GM18873 (cell line): ENCODE results near the gene FBXO8.

ENCODE experiments used
- ATAC-seq: cut with Tn5 transposase; IDR thresholded peaks from one replicate; pipeline ENCODE4 v1.9.1; 2021; ENCODE audit warnings: mild to moderate bottlenecking, moderate library complexity, moderate number of reproducible peaks; ENCODE audit not compliant: unreplicated experiment, low FRiP score

Gene FBXO8

DNA sequence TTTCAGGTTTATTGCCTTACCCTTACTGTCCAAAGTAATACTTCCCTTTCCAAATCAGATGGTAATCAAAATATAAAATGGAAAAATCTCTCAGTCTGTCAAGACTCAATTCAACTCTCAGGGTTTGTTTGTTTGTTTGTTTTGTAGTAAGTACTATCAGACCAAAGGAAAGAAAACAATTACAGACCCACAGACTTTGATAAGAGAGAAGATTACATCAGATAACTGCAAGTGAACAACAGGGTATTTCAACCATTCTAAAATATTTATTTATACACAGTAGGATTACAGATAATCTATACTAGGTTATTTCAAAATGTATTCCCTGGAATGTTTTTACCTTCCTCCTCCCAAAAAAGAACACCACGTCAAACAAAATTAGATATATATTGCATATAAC lies 28.9 kb downstream of the FBXO8 start:
- no peak for ATAC-seq

DNA sequence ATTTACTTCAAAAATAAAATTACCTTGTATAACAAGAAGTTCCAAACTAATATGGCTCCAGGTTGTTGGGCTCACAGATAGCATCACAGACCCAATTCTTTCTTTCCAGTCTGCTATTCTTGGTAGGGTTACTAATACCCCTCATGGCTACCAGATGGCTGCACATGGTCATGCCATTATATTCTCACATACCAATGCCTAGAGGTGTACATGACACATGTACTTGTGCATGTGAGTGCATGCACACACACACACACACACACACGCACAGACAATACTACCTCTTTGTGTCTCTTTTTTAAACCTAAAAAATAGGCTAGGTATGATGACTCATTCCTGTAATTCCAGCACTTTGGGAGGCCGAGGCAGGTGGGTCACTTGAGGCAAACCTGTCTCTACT lies 31.1 kb downstream of the FBXO8 start:
- no peak for ATAC-seq

DNA sequence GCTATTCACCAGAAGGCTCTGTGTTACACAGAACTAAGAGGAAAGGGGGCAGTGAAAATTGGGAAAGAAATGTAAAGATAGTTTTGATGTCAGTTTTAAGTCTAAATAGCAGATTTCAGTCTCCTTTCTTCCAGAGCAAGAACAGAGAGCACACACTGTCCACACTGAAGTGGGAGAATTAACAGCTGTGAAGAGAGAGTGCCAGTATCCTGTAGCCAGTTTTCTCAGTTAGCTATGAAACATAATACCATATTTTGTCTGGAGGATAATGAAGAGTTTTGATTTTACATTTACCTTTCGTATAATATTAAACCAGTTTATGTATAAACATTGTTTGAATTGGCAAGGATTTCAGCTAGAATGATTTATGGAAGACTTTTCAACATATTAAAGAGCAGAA lies 35.1 kb downstream of the FBXO8 start:
- ATAC-seq = no peak

DNA sequence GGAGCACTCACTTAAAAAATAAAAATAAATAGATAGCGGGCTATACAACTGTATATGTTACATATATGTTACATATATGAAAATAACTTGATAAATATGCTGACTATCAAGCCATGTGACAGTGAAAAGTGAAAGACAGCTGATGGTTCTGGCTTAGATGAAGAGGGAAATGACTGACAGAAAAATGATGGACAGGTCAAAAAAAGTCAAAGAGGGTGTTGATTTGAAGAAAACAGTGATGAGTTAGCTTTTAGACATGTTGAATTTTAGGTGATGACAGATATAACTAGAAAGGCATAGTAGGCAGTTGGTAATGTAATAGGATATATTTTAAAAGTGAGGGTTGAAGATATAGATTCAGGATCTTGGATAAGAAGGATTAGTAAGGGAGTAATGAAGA lies 37.8 kb downstream of the FBXO8 start:
- no peak for ATAC-seq

DNA sequence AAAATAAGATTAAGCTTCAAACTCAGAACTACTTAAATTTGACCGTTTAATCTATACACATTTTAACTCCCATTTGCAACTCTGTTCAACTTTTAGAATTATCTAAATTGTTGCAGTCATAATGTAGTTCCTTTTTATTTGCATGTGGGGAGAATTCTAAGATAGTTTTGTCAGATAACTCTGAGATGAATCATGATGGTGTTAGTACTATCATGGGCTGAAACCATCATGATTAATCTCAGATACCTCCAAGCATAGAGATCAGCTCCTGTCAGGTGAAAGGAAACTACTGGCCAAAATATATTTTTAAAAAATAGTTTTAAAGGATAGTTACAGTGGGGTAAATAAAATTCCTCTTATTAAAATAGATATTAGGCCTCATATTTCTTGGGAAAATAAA lies 39.0 kb downstream of the FBXO8 start:
- ATAC-seq = no peak

DNA sequence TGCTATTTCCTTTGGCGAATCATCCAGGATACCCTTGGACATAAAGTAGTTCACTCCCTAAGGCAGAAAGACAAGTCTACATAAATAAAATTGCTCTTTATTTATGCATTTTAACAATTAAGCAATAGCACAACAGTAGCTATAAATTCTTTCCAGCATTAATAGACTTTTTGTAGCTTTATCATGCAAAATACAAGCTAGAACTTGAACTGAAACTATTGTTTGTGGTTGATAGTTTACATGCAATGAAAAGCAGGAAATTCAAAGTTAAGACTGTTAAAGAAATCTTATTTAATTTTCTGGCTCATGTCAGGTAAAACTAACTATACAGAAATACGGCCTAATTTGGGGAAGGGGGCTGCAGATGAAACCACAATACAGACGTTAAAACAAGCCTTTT lies 42.3 kb downstream of the FBXO8 start:
- ATAC-seq = no peak

DNA sequence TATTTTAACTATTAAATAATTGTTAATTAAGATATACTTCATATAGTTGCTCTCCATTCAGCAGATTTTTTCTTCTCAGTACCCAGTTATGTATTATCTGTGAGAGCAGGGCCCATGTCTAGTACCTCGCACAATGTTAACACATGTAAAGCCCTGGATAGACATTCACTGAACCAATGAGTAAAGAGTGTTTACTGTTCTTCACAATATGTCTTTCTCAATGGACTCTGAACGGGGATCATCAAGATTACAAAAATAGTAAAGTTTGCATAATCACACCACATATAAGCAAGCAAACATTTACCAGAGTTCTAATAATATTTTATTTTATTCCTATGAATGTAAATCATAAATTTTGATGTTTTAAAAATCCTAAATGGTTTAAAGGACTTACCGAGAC lies 47.1 kb downstream of the FBXO8 start:
- no peak for ATAC-seq

DNA sequence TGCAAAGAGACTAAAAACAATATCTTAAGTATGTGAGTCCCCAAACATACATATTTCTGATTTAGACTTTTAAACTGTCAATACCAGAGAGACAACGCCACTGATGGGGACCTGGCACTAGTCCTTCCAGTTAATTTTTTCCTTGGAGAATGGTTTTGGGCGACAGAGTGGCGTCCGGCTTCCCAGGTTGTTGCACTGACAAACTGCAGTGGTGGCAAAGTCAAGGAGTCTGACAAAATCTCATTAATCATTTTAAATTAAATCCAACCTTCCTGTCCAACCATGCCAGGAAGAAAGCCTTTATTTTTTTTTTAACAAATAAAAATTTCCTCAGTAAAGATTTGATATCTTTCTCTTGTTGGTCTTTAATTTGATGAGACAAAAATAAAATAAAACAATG lies 52.8 kb downstream of the FBXO8 start:
- no peak for ATAC-seq

DNA sequence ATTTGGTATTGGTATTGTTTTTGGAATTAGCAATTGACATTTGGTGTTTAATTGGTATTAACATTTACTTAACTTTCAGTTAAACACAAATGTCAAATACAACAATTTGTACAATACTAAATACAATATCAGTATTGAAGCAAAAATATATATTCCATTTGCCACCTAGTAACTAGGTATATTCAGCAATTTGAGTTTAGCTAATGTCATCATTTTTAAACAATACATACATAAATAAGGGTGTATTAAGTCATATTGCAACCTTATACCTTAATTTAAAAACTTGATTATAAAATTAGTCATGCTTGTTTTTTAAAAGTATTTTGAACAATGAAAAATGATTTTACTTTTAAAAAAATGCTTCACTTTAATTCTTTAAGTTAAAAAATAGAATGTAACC lies 53.3 kb downstream of the FBXO8 start:
- no peak for ATAC-seq

DNA sequence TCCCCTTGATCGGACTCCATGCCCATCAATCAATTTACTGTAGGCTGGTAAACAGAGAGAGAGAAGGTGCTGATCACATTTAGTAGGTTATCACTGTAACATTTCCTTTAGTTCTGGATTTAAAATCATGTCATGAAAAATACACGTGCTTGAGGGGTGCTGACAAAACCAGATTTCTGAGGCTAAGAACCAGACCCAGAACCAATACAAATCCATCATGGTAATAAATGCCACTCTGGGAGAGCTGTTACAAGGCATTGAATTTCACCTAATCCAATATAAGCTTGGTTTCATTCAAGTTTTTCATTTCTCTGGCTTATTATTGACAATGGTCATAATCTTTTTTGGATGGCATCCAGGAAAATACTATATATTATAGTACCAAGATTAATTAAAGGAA lies 54.5 kb downstream of the FBXO8 start:
- no peak for ATAC-seq

DNA sequence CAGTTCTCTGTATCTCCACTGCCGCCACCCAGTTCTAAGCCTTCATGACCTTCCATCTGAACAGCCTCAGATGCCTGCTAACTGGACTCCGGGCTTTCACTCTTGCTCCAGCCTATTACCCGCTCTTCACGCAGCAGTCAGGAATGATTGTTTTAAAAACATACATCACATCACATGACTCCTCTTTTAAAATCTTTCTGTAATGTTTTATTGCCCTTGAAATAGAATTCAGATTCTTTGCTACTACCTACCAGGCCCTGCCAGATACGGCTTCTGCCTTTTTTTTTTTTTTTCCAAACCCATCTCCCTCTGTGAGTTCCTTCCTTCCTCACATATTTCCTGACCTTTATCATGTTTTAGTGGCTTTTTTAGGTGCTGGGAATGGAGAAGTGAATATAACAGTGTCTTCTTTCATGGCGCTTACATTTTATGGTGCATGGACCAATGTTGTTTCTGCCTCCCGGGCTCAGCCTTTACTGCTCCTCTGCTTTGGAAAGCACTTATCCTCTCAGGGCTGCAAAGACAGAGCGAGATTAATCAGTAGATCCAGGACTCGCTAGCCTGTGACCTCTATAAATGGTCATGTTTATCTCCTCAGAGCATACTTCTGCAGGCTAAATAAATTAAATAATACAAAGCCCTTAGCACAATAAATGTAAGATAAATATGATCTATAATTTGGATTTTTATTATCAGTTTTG lies 58.0 kb downstream of the FBXO8 start:
- no peak for ATAC-seq

DNA sequence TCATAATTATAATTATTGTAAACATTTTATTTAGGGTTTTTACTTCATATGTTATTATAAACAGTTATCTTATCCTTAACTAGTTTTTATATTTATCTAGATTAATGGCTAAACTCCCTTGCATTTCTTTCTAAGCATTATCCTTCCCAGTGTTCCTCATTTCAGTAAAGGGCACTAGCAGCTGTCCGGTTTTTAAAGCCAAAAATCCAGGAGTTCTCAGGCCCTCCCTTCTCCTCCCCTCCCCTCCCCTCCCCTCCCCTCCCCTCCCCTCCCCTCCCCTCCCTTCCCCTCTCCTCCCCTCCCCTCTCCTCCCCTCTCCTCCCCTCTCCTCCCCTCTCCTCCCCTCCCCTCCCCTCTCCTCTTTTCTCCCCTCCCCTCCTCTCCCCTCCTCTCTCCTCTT lies 58.9 kb downstream of the FBXO8 start:
- no peak for ATAC-seq

DNA sequence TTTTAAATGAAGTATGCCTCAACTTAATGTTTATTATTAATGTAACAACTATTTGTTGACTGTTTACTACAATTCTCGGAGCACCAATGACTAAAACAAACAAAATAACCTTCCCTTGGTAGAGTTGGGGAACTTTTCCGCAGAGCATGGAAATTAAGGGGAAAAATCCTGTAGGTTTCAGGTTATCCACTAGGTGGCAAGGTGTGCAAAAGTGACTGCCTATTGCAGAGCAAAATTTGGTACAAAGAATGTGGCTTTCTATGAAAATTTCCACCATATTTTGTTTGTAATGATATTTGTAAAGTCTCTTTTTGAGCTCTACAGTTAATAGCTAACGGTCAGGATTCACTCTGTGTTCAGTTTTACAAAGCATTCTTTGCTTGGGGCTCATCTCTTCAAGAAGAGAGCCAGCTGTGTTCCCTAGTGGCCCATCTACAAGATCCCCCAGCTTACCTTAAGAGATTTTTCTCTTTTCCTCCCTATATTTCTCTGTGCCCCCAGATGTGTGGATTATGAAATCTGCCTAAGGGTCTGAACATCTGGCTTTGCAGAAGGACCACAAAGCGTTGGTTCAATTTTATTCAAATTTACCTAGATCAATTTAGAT lies 61.1 kb downstream of the FBXO8 start:
- peak; percentile 70 for ATAC-seq

DNA sequence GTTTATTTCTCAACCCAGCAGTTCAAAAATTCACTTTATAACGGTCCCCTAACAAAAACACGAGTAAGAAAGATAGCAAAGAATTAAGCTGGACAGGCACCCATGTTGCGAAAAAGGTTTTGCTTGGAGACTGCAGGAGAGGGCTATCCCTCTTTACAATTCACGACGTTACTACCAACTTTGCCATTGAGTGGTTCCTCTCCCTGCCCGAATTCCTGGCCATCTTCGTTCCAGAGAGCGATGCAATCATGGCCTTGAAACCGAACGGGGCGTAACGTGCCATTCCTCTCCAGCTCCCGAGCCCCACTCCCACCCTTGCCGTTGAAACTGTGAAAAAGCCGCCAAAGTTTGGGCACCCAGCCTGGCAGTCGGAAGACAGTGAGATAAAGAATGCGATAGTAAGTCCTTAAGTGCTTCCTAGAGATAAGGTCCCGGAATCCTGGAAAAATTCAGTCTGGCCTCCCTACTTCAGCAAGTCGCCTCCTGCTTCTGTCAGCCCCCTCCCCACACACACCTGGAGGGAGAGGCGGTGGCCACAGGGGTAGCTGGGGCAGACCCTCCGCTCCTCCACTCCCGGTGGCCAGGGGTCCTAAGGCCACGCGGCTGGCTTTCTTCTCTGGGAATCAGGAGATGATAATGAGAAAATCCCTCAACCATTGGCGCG lies 65.2 kb downstream of the FBXO8 start:
- ATAC-seq = no peak

DNA sequence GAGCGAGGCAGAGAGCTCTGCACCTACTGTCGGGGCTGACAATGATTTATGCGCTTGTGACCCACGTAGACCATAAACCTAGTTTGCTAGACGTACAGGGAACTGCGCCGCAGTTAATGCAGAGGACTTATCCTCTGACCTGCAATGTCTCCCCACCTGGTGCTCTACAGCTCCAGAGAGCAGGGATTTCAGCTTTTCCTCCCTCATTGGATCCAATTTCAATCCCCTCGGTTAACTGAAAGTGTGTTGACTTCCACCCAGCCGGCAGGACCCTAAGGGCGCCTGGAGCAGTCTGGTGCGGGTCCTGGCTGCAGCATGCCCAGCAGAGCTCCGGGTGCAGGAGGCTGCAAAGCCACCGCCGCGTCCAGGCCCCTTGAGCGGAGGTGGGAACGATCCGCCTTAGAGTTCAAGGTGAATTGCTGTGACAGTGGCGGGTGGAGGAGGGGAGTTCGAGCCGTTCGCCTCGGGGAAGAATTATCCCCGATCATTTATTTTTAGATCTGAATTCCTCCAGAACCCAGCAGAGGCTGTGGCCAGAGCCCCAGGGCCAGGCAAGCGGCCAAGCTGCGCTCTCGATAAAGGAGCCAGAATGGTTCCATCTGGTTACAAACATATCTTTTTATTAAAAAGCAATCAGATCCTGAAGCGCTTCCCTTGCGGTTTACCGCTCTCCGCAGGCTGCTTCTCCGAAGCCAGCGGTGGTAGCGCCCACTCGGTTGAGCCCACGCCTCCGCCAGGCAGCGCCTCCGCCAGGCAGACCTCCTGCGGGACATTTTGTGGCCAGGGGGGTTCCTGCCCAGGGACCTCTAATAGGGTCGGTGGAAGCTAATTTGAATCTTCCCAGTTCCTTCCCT lies 66.0 kb downstream of the FBXO8 start:
- no peak for ATAC-seq

DNA sequence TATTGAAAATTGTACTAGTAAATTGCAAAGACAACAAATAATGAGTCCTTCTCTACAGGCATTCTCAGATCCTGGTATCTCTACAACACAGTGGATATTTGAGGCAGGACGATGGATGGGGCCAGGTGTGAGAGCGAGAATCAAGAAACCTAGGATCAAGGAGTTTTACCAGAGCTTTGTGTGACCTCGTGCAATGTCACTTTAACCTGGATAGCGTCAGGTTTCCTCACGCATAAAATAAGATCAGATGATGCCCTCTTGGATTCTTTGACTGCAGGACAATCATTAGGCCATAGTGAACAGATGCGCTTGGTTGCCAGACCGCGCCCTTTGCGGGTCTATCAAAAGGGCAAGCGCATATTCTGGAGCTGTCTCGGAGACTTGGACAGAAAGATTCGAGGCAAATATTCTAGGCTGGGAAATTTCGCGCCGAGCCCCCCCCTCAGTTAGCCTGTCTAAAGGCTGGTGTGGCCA lies 66.6 kb downstream of the FBXO8 start:
- no peak for ATAC-seq

DNA sequence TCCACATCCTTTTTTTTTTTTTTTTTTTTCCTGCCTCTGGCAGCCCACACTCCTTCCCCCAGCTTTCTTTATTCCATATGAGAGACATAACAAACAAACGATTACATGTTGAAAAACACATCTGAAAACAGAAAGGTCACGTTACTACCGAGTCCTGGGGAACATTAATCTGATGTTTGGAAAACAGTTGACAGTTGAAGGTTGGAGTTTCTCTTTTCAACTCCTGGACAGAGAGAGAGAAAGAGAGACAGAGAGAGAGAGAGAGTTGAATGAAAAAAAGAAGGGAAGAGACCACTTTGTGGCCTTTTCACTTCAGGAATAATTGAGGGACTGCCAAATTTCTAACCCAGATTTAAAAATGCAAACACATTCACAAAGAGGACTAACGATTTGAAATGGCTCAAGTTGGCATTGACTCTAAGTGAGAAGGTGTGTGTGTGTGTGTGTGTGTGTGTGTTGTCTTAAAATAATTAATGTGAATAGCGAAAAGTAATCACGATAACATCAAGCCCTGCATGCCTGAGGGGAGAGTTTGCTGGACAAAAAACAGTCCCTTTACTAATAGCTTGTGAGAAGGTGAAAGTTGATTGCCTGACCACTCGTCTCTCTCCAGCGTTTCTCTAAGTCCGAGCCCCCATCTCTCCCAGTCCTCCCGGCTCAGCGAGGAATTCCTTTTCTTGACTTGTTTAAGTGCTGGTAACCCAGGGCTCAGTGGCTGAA lies 67.3 kb downstream of the FBXO8 start:
- ATAC-seq = no peak

DNA sequence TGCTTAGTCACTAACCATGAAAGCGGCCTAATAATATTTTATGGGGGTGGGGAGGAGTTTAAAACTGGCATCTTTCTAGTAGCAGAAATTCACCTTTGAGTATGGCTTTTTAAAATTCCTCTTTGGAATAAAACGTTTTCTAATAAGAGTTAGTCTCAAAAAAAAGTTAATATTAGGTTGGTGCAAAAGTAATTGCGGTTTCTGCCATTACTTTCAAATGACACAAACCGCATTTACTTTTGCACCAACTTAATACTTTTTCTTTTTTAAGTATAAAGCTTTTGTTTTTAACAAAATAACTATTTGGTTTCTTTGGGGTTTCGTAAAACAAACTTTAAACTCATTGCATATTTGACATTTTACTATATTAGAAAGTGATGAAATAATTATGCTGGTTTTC lies 68.4 kb downstream of the FBXO8 start:
- no peak for ATAC-seq

DNA sequence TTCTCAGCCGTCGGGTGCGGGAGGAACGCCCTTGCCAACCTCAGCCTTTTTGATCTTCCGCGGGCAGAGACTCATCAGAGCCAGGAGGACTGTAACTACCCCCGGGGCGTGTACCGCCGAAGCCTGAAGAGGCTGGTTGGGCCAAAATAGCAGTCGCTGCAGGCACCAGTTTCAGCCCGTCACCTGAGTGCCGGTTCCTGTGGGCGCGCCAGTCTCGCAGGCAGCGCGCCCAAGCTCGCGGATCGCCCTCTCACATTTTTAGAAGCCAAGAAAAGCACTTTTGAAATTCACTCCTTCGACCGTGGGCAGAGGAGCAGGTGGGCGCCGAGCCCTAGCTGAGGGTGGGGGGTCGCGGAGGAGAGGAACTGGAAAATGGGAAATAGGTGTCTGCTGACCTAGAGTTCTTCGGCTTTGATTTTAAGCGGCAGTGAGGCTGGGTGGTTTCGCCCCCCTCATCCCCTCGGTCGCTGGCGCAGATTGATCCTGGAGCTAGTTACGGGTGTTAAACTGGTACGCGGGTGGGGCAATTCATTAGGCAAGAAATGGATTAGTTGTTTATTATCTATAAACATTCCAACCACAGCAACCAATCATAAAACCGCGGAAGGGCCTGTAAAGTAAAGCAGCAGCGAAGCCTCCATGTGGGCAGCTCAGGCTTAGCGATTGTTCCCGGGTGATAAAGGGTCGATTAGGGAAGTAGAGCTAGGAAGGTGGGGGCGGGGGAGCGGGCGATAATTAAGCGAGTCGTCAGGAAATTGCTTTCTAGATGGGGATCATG lies 69.2 kb downstream of the FBXO8 start:
- ATAC-seq = peak; percentile 67

DNA sequence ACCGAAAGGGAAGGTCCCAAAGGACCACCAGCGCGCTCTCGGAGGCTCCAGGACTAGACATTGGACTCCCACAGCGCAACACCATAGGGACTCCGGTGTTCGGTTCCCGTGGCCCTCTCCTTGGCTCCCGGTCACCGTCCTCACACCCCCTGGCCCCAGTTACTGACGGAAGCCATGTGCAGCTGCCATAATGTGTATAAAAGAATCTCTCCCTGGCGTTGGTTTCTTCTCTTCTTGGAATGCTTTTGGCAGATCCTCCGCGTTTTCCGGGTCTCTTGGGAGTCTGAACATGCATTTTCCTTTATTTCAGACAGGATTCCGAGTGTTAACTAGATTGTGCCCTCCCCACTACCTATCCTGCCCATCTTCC lies 69.8 kb downstream of the FBXO8 start:
- ATAC-seq = no peak
